ENCODE data around the gene PPOX. TPM values are rescaled to one million over a fixed set of nuclear protein-coding genes. Genes with fewer than 3 reads are reported as not detected.
A peak's percentile ranks its signal among the peaks of the same experiment; 100 is the strongest.

PPOX gene
- total RNA-seq, 6 donors from 2014 or later, result 19.5 to 48.2 (median 26.6) TPM

DNA sequence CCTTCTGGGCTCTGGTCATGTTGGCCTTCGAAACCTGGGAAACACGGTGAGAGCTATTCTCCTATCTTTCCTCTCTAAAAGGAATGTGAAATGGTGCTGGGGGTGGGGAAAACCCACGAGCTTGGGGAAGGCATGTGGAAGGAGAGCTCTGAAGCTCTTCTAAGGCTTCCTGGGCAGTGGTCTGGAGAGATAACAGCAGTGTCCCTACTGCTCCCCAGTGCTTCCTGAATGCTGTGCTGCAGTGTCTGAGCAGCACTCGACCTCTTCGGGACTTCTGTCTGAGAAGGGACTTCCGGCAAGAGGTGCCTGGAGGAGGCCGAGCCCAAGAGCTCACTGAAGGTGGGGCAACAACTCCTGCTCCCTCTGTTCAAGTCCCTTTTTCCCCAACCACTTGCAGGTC is 4.2 kb upstream of the PPOX start:
- Histone ChIP-seq H3K4me3 (no peak overlapping the region), H3K36me3 (peaks cover 3 to 33% (median 12%) of the 10 kb centered on the region in 4 donors), H3K27ac (peak overlapping the region in 1 of 4 donors; percentile 2), H3K9me3 (no peaks in the 10 kb centered on the region), H3K4me1 (peaks cover 29 to 49% (median 35%) of the 10 kb centered on the region in 4 donors), H3K27me3 (no peaks in the 10 kb centered on the region)
- TF ChIP-seq, protein P1, sequence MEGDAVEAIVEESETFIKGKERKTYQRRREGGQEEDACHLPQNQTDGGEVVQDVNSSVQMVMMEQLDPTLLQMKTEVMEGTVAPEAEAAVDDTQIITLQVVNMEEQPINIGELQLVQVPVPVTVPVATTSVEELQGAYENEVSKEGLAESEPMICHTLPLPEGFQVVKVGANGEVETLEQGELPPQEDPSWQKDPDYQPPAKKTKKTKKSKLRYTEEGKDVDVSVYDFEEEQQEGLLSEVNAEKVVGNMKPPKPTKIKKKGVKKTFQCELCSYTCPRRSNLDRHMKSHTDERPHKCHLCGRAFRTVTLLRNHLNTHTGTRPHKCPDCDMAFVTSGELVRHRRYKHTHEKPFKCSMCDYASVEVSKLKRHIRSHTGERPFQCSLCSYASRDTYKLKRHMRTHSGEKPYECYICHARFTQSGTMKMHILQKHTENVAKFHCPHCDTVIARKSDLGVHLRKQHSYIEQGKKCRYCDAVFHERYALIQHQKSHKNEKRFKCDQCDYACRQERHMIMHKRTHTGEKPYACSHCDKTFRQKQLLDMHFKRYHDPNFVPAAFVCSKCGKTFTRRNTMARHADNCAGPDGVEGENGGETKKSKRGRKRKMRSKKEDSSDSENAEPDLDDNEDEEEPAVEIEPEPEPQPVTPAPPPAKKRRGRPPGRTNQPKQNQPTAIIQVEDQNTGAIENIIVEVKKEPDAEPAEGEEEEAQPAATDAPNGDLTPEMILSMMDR (IDR thresholded peaks at IDR 0.05), result no peak
- TF ChIP-seq EP300 (IDR thresholded peaks at IDR 0.05) (no peak), POLR2A (IDR thresholded peaks at IDR 0.05) (no peak), POLR2AphosphoS5 (IDR thresholded peaks at IDR 0.05) (no peak)
- ATAC-seq (ENCODE audit: low FRiP score in 2 of 2), result no peak
- 76 to 77% methylated on average over 4 to 7 of the region's 7 CpGs for WGBS, 2 donors
- no peak for DNase-seq

DNA sequence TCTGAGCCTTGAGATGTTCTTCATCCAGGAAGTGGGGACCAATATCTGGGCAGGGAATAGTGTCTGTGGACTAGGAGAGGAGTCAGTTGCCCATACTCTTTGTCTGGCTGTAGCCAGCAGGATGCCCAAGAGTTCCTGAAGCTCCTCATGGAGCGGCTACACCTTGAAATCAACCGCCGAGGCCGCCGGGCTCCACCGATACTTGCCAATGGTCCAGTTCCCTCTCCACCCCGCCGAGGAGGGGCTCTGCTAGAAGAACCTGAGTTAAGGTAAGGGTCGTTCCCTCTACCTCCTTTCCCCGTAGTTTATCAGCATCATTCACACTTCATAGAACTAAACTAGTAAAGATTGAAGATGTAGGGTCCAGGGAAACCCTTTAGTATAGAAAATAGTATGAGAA is 3.4 kb upstream of the PPOX start:
- Histone ChIP-seq H3K36me3 (peaks cover 3 to 33% (median 8%) of the 10 kb centered on the region in 4 donors), H3K4me3 (no peak overlapping the region), H3K9me3 (no peaks in the 10 kb centered on the region), H3K27ac (peak overlapping the region in 1 of 4 donors; percentile 2), H3K27me3 (no peaks in the 10 kb centered on the region), H3K4me1 (peaks cover 32 to 56% (median 40%) of the 10 kb centered on the region in 4 donors)
- ATAC-seq (ENCODE audit: low FRiP score in 2 of 2) (no peak), DNase-seq (no peak)
- WGBS, 2 donors, result 91 to 96% methylated on average over 10 of the region's 10 CpGs
- TF ChIP-seq, protein P1 (IDR thresholded peaks at IDR 0.05), result no peak
- no peak for TF ChIP-seq EP300 (IDR thresholded peaks at IDR 0.05)
- no peak for TF ChIP-seq POLR2AphosphoS5 (IDR thresholded peaks at IDR 0.05)
- TF ChIP-seq POLR2A (IDR thresholded peaks at IDR 0.05), result no peak

DNA sequence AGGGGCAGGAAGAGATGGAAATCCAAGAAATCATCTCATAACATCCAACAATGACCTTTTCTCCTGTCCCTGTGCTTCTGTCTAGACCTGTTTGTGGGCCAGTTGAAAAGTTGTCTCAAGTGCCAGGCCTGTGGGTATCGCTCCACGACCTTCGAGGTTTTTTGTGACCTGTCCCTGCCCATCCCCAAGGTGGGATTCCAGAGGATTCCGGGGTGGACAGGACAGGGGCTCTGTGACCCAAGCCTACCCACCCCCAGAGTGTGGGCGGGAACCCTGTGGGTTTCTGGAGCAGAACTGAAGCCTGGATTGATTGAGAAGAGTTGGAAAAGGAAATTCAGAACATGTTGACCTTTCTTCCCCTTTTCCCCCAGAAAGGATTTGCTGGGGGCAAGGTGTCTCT is 2.4 kb upstream of the PPOX start:
- DNase-seq, result no peak
- no peak for ATAC-seq (ENCODE audit: low FRiP score in 2 of 2)

DNA sequence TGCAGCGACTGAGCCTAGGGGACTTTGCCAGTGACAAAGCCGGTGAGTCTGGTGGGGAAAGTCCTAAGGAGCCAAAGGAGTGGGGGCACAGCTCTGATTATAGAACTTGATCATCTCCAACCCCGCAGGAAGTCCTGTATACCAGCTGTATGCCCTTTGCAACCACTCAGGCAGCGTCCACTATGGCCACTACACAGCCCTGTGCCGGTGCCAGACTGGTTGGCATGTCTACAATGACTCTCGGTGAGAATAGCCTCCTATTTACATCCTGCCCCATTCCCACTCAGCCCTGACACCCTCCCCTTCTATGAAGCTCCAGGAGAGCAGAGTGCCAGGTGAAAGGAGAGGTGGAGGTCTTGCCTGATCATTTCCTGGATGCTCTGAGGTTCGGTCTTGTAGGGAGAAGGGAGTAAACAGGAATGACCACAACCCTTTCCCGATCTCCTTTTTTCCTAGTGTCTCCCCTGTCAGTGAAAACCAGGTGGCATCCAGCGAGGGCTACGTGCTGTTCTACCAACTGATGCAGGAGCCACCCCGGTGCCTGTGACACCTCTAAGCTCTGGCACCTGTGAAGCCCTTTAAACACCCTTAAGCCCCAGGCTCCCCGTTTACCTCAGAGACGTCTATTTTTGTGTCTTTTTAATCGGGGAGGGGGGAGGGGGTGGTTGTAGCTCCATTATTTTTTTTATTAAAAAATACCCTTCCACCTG is 1.2 kb upstream of the PPOX start:
- Histone ChIP-seq H3K9me3 (no peaks in the 10 kb centered on the region), H3K27me3 (no peaks in the 10 kb centered on the region), H3K27ac (peak overlapping the region; percentile 83 to 92 (median 88)), H3K36me3 (peaks cover 3 to 35% (median 15%) of the 10 kb centered on the region in 4 donors), H3K4me1 (peaks cover 25 to 44% (median 34%) of the 10 kb centered on the region in 4 donors), H3K4me3 (peak overlapping the region in 3 of 4 donors; percentile 54 to 90 (median 62))
- no peak for ATAC-seq (ENCODE audit: low FRiP score in 2 of 2)
- no peak for DNase-seq
- 62 to 69% methylated on average over 12 to 14 of the region's 14 CpGs for WGBS, 2 donors
- TF ChIP-seq POLR2AphosphoS5 (IDR thresholded peaks at IDR 0.05), result no peak
- TF ChIP-seq EP300 (IDR thresholded peaks at IDR 0.05), result no peak
- TF ChIP-seq POLR2A (IDR thresholded peaks at IDR 0.05), result no peak
- TF ChIP-seq, protein P1 (IDR thresholded peaks at IDR 0.05), result no peak

More for the DNA sequence above, 2.4 kb upstream of the PPOX start:
- no peak for TF ChIP-seq POLR2A (IDR thresholded peaks at IDR 0.05)
- TF ChIP-seq, protein P1 (IDR thresholded peaks at IDR 0.05), result no peak
- TF ChIP-seq EP300 (IDR thresholded peaks at IDR 0.05), result no peak
- TF ChIP-seq POLR2AphosphoS5 (IDR thresholded peaks at IDR 0.05), result no peak
- no peaks in the 10 kb centered on the region for H3K9me3 ChIP-seq
- H3K27me3 ChIP-seq, result no peaks in the 10 kb centered on the region
- peaks cover 3 to 25% (median 6%) of the 10 kb centered on the region in 4 donors for H3K36me3 ChIP-seq
- H3K4me3 ChIP-seq, result no peak overlapping the region
- peaks cover 30 to 51% (median 38%) of the 10 kb centered on the region in 4 donors for H3K4me1 ChIP-seq
- H3K27ac ChIP-seq, result no peak overlapping the region
- 95 to 97% methylated on average over 4 to 5 of the region's 5 CpGs for WGBS, 2 donors

Measured in upper lobe of left lung (tissue), 6 donors.